ENCODE results near the gene GSK3B.

The GSK3B gene

DNA sequence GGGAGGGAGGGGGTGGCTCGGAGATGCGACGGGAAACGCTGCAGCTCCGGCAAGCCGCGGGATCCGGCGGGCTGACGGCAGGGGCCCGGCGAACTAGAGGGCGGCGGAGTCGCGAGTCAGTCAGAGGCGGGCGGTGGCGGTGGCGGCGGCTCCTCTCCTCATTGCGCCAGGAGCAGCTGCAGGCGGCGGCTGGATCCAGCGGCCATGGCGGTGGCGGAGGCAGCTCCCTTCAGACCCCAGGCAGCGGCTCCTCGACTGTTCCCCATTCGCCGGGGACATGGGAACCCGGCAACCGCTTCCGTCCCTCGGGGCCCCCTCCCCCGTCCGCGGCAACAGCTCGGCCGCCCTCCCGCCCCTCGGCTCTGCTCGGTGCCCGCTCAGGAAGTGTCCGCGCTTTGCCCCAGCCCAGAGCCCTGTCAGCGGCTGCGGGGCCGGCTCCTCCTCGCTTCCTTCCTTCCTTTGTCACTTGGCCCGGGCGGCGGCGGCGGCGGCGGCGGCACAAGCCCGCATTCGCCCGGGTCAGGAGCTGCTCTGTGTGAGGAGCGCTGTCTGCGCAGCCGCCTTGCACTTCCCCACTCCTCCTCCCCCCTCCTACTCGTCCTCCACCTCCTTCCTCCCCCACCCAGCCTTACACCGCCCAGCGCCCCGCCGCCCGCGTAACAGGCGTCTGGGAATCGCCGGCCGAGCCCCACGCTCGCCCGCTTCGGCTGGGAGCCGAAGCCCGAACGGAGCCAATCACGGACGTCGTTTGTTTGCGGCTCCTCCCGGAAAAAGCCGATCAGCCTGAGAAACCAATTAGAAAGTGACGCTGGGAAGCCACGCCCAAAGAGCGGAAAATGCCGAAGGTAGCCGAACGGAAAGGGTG, at the start of gene GSK3B:
GSK3B (minus strand) TSS at position 537 of the 865 bp plus-strand sequence. CDS start 1,013 bp downstream, outside the sequence.
- peak; percentile 67 for DNase-seq

DNA sequence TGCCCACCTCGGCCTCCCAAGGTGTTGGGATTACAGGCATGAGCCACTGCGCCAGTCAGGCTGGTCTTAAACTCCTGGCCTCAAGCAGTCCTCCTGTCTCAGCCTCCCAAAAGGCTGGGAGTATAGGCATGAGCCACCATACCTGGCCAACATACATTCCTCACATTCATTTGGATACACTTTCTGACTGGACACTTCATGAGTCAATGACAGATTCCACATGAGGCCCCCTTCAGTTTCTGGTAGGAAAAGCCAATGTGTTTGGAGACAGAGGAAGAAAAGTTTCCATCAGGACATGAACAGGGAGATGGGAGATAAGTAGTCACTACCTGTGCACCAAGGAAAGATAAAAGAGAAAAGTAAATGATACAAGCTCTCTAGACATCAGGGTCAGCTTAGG, 49.4 kb upstream of the GSK3B start:
- DNase-seq, result no peak

- DNase-seq, result no peak
Measured at GRCh38 chr3:120142236-120142635, 48.0 kb upstream of the GSK3B start.

DNA sequence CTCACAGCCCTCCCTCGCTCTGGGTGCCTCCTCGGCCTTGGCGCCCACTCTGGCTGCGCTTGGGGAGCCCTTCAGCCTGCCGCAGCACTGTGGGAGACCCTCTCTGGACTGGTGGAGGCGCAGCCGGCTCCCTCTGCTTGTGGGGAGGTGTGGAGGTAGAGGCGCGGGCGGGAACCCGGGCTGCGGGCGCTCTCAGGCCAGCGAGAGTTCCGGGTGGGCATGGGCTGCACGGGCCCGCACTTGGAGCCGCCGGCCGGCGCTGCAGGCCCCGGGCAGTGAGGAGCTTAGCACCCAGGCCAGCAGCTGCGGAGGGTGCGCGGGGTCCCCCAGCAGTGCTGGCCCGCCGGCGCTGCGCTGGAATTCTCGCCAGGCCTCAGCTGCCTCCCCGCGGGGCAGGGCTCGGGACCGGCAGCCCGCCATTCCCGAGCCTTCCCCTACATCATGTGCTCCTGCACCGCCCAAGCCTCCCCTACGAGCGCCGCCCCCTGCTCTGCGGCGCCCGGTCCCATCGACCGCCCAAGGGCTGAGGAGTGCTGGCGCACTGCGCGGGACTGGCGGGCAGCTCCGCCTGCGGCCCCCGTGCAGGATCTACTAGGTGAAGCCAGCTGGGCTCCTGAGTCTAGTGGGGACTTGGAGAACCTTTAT, 46.0 kb upstream of the GSK3B start:
- DNase-seq, result no peak

- no peak for DNase-seq
Measured at GRCh38 chr3:120139140-120139539, 44.9 kb upstream of the GSK3B start.

DNA sequence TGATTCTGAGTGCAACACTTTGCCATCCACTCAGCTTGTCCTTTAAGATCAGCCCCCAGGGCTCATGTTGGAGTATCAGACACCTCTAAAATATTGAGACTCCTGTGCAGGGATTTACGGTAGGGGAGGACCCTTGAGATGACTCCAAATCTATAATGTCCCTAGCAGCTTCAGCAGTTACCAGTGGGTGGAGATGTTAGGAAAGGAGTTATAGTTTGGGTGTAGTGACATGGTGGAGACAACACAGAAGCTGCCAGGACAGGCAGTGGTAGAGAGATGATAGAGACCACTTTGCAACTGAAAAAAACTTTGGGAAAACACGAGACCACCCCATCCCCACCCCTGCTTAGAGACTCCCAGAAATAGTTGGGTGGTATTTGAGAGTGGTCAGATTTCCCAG, 43.3 kb upstream of the GSK3B start:
- DNase-seq, result no peak

- no peak for DNase-seq
Measured at GRCh38 chr3:120130656-120131055, 36.4 kb upstream of the GSK3B start.

GRCh38 chr3:120129718-120130513, 35.7 kb upstream of the GSK3B start:
- no peak for DNase-seq

DNA sequence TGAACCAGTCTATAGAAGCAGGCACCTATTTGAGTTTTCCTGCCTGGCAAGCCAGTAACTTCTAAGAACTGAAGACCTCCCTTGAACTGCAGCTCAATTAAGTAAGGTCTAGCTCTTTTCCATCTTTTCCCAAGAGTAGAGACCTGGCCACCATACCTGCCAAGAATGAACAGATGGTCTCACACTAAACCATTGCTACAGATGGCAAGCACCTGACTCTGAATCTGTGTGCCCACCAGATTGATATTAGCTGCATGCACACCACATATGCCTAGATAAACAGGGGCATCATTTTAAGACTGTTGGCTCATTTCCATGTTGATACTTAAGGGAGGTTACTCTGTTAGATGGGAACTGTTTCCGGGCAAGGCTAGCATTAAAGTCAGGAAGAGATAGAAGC, 34.8 kb upstream of the GSK3B start:
- DNase-seq, result no peak

GRCh38 chr3:120125992-120126391, 31.7 kb upstream of the GSK3B start:
- no peak for DNase-seq

DNA sequence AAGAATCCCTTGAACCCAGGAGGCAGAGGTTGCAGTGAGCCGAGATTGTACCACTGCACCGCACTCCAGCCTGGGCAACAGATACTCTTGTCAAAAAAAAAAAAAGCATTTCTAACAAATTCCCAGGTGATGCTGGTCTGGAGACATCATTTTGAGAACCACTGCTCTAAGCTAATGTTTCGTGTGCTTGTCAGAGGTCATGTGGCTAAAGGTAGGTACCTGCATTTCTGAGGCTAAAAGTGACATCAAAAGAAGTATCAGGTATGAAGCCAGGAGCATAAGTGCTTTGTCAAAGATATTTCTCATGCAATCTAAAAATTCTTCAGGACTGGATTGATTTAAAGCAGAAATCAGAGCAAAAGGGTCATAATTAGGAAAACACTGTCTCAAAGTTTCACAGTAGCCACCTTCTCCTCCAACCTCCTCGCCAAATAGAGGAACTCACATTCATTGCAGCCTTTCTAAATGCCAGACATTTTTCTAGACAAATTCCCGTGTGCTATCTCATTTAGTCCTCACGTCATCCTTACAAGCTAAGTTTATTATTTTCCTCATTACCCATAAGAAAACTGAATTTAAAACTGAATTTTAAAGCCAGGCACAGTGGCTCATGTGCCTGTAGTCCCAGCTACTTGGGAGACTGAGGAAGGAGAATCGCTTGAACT, 25.7 kb upstream of the GSK3B start:
- DNase-seq, result no peak

GRCh38 chr3:120114981-120115380, 20.7 kb upstream of the GSK3B start:
- DNase-seq, result no peak

DNA sequence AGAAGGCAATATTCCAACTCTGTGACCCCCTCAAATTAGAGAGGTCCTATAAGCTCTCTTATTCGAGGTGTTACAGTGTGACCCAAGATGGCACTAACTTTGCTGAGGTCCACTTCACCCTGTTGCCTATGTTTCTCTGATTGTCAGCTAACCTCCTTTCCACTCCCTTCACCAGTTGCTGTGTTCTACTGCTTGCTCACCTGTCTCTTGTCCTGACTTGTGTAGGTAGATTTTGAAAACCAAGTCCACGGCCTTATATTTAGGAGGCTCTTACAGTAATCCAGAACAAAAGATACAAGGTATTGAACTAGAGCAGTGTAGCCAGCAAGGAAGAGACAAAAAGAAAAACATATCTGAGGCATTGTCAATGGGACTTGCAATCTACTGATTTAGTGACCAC, 20.1 kb upstream of the GSK3B start:
- no peak for DNase-seq

DNA sequence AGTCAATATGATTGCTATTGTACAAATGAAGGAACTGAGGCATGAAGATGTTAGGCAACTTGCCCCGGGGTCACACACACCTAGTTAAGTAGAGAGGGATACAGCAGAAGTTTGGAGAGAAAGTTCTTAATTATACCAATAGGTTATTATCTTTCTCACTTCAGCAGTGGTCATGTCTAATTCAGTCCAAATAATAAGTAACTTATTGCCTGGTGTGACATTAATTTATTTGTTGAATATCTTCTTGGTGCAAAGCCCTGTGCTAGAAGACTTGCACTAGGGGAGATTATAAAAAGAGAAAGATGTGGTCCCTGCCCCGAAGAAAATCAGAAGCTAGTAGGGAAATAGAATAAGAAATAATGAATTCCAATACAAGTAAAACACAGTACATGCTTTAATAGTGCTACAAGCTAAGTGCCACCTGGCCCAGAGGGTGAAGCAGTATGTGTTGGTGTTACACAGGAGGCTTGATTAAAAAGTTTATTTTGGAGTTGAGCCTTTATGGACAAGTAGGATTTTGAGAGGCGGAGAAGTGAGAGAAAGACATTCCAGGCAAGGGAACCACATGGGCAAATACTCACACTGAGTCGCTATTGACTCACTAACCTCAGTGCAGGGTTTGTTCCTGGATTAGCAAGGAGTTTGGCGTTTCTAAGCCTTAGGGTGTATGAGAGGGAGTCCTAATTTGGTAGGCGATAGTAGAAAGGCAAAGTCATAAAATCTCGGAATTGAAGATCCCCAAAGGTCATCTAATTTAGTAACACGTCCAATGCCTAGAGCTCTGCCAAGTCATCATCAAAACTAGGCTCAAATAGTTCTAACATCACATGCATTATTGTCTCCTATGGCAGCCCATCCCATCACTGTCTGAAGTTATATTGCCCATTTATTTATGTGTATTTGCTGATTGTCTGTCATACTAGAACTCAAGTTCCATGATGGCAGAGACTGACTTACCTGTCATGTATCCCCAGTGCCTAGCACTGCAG, 19.2 kb upstream of the GSK3B start:
- DNase-seq, result no peak

DNA sequence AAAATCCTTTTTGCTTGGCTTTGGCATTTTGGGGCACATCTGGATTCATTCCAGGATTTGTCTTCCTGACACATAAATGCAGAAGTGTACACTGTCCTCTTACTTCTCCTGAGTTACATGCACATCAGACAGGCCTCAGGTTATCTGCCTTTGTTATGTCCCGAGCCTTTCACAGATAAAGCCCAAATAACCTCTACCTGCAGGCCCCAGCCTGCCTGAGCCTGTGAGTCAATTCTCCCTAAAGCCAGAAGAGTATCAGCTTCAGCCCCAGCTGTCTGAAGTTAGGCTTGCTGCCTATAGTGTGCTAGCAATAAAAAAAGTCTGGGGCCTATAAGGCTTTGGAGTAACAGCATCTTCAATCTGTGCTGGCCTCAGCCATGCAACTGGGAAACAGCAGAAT, 17.7 kb upstream of the GSK3B start:
- DNase-seq, result no peak

- DNase-seq, result no peak
Measured at GRCh38 chr3:120103276-120103675, 9.0 kb upstream of the GSK3B start.

- DNase-seq, result peak; percentile 89
Measured at GRCh38 chr3:120102674-120103073, 8.4 kb upstream of the GSK3B start.

GRCh38 chr3:120102232-120102631, 8.0 kb upstream of the GSK3B start:
- DNase-seq, result peak; percentile 53

DNA sequence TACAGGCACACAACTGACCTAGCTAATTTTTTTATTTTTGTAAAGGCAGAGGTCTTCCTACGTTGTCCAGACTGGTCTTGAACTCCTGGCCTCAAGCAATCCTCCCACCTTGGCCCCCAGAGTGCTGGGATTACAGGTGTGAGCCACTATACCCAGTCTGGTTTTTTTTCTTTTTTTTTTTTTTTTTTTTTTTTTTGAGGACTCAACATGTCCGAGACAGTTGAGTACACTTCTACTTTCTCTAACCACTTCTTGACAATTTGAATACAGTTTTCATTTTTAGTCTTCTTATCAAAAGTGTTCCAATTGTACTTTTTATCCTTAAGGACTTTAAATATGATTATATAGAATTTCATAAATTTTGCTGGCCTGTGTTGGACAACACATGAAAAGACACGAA, 7.4 kb upstream of the GSK3B start:
- DNase-seq, result no peak

GRCh38 chr3:120100711-120101110, 6.5 kb upstream of the GSK3B start:
- no peak for DNase-seq

GRCh38 chr3:120098710-120099109, 4.5 kb upstream of the GSK3B start:
- peak; percentile 91 for DNase-seq

DNA sequence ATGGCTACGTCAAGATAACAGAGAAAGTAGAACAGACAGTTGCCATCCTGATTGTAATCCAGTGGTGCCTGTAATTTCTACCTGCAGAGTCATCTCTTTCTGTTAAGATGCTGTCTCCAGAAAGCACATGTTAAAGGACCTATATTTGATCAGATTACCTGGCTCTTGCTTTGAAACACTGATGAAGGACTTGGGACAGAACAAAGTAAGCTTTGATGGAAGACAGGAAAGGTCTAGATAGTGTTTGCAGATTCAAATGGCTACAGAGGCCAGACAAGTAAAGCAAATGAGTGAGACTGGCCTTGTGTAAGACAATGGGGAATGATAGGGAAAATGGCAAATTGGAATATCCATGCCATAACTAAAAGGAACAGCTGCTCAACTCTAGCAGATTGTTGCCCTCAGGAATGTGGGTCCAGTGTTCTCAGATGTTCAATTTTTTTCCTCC, 1.8 kb upstream of the GSK3B start:
- DNase-seq, result no peak

Data from DMS79 treated with DMSO at 0.1 percent for 48 hours (cell line).